HG02981 (cell line): ENCODE results near the gene XRRA1.
"Not testable (repeated sequence)": the region's sequence is repeated elsewhere in the genome, so short reads cannot be mapped to it uniquely, and the experiment has no call there.

Experiments used
- ATAC-seq: cut with Tn5 transposase; IDR thresholded peaks from one replicate; pipeline ENCODE4 v1.9.1; 2021; ENCODE audit warnings: mild to moderate bottlenecking, moderate library complexity; ENCODE audit not compliant: unreplicated experiment

The XRRA1 gene

GRCh38 chr11:74839446-74839845, 109.4 kb downstream of the XRRA1 start:
- no peak for ATAC-seq

GRCh38 chr11:74838188-74838587, 110.7 kb downstream of the XRRA1 start:
- ATAC-seq: no peak

- ATAC-seq: no peak
Observed at GRCh38 chr11:74837191-74837590, 111.7 kb downstream of the XRRA1 start.

- no peak for ATAC-seq
Observed at GRCh38 chr11:74826901-74827300, 122.0 kb downstream of the XRRA1 start.

- ATAC-seq: not testable (repeated sequence)
Observed at GRCh38 chr11:74825596-74825995, 123.3 kb downstream of the XRRA1 start.

- no peak for ATAC-seq
Observed at GRCh38 chr11:74824285-74824982, 124.5 kb downstream of the XRRA1 start.

GRCh38 chr11:74822170-74822569, 126.7 kb downstream of the XRRA1 start:
- no peak for ATAC-seq

GRCh38 chr11:74820763-74821162, 128.1 kb downstream of the XRRA1 start:
- ATAC-seq: no peak

- ATAC-seq: no peak
Observed at GRCh38 chr11:74819400-74819799, 129.5 kb downstream of the XRRA1 start.

- ATAC-seq: no peak
Observed at GRCh38 chr11:74818283-74818946, 130.5 kb downstream of the XRRA1 start.

GRCh38 chr11:74816664-74817063, 132.2 kb downstream of the XRRA1 start:
- ATAC-seq: no peak

GRCh38 chr11:74815966-74816365, 132.9 kb downstream of the XRRA1 start:
- ATAC-seq: no peak

GRCh38 chr11:74809801-74810200, 139.1 kb downstream of the XRRA1 start:
- ATAC-seq: no peak

GRCh38 chr11:74806267-74806666, 142.6 kb downstream of the XRRA1 start:
- no peak for ATAC-seq

- ATAC-seq: no peak
Observed at GRCh38 chr11:74791333-74792100, 157.4 kb downstream of the XRRA1 start.
